ENCODE data around the gene EGFLAM. TPM values are rescaled to one million over a fixed set of nuclear protein-coding genes. Genes with fewer than 3 reads are reported as not detected.

Gene EGFLAM

DNA sequence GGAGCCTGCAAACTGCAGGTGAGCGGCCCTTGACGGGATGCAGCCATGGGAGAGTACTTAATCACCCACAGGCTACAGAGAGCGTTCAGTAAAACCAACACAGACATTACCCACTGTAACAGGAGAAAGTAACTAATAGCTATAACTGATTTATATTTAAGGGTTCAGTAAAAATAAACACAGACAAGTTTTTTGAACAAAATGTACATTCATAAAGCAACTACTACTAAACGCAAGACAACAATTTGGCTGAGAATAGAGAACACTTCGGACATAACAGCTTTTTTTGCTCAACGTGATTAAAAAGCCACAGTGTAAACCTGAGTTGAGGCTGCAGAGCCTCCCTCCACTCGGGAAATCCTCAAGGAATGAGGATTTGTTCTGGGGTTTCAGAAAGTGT, 236.4 kb downstream of the EGFLAM start:
- Histone ChIP-seq H3K9ac (ENCODE audit: low read depth, low read length) (no peak overlapping the region), H3K27me3 (ENCODE audit: control insufficient read depth, insufficient read depth, low read length) (no peaks in the 10 kb centered on the region), H3K4me1 (ENCODE audit: control insufficient read depth, insufficient read depth, low read length) (no peaks in the 10 kb centered on the region), H3K4me3 (ENCODE audit: low read length) (no peak overlapping the region), H3K36me3 (ENCODE audit: insufficient read depth, low read length) (peaks cover 3% of the 10 kb centered on the region), H3K4me2 (ENCODE audit: low read length) (no peak overlapping the region), H3K9me3 (replicated peaks; ENCODE audit: low read length) (no peaks in the 10 kb centered on the region)

DNA sequence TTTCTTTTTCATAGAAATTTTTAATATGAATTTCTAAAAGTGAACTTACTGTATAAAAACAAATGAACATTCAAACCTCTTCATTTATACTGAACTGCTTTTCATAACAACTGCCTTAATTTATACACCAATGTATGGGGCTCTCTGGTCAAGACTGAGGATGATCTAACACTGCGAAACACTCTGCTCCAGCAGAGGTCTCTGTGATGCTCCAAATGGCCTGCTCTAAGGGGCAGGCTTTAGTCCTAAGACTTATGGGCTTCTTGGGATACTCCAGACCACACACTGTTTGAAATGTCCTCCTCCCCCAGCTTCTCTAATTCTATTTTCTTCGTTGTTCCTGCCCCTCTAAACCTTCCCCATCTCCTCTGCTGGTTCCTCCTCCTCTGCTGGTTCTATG, 239.6 kb downstream of the EGFLAM start:
- H3K9ac ChIP-seq (ENCODE audit: low read depth, low read length), result no peak overlapping the region
- H3K9me3 ChIP-seq (replicated peaks; ENCODE audit: low read length), result no peaks in the 10 kb centered on the region

DNA sequence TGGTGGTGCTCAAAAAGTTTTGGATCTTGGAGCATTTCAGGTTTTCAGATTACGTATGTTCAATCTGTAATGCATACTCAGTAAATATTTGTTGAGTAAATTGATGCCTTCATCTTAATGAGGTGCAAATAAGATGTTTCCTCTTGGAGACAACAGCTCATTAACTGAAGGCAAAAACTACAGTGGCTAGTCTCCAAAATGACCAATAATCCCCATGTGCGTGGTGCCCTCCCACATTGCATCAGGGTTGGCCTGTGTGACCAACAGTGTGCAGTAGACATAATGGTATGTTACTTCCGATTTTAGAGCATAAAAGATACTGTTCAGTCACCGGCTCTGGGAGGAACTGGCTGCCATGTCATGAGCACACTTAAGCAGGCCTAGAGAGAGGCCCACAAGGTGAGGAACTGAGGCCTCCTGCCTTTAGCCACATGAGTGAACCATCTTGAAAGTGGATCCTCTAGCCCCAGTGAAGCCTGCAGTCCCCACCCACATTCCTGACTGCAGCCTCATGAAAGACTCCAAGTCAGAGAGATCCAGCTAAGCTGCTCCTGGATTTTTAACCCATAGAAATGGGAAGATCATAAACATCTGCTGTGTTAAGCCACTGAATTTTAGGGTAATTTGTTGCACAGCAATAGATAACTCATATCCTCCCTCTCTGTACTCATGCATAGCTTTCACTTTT, 242.4 kb downstream of the EGFLAM start:
- H3K27me3 ChIP-seq (ENCODE audit: control insufficient read depth, insufficient read depth, low read length), result no peaks in the 10 kb centered on the region
- no peak overlapping the region for H3K4me3 ChIP-seq (ENCODE audit: low read length)
- H3K4me2 ChIP-seq (ENCODE audit: low read length), result no peak overlapping the region
- peaks cover 8% of the 10 kb centered on the region for H3K4me1 ChIP-seq (ENCODE audit: control insufficient read depth, insufficient read depth, low read length)
- H3K9me3 ChIP-seq (replicated peaks; ENCODE audit: low read length), result no peaks in the 10 kb centered on the region
- H3K36me3 ChIP-seq (ENCODE audit: insufficient read depth, low read length), result no peaks in the 10 kb centered on the region
- no peak overlapping the region for H3K9ac ChIP-seq (ENCODE audit: low read depth, low read length)

More for the DNA sequence above, 239.6 kb downstream of the EGFLAM start:
- Histone ChIP-seq H3K36me3 (ENCODE audit: insufficient read depth, low read length) (no peaks in the 10 kb centered on the region), H3K27me3 (ENCODE audit: control insufficient read depth, insufficient read depth, low read length) (no peaks in the 10 kb centered on the region), H3K4me3 (ENCODE audit: low read length) (no peak overlapping the region), H3K4me1 (ENCODE audit: control insufficient read depth, insufficient read depth, low read length) (peaks cover 8% of the 10 kb centered on the region), H3K4me2 (ENCODE audit: low read length) (no peak overlapping the region)

DNA sequence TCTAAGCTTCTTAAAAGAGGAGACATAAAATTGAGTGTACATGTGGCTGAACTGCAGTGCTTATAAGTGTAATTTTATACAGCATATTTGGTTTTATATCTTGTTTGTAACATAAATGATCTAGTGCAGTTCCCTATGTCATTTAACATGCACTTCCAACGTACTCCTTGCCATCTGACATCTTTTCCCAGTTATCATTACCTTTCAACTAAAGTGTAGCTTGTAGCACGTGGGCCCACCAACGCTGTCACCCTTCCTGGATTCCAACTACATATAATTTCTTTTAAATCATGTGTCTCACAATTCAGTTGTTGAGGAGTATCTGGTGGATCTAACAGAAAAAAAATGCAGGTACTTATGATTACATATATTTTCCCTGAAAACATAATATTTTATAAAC, 247.9 kb downstream of the EGFLAM start:
- Histone ChIP-seq H3K4me2 (ENCODE audit: low read length) (no peak overlapping the region), H3K27me3 (ENCODE audit: control insufficient read depth, insufficient read depth, low read length) (no peaks in the 10 kb centered on the region)

DNA sequence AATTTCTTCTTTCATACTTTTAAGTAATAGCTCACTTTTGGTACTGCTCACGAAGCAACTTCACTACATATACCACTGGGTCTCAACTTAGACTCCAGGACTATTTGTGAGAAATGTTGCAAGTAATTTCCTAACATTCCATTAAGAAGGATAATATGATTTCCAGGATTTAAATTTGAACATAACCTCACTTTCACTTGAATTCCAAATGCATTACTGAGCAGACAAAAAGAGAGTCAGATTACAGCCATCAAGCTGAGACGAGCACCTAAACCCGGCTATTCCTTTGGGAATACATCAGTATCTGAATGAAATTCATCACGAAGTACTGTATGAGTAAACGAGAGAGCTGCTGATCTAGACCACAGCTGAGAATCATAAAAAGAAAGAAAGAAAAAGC, 250.8 kb downstream of the EGFLAM start:
- H3K4me3 ChIP-seq (ENCODE audit: low read length), result no peak overlapping the region
- no peaks in the 10 kb centered on the region for H3K9me3 ChIP-seq (replicated peaks; ENCODE audit: low read length)
- peak overlapping the region; percentile 41 for H3K9ac ChIP-seq (ENCODE audit: low read depth, low read length)
- no peaks in the 10 kb centered on the region for H3K27me3 ChIP-seq (ENCODE audit: control insufficient read depth, insufficient read depth, low read length)
- H3K36me3 ChIP-seq (ENCODE audit: insufficient read depth, low read length), result no peaks in the 10 kb centered on the region
- peaks cover 11% of the 10 kb centered on the region for H3K4me1 ChIP-seq (ENCODE audit: control insufficient read depth, insufficient read depth, low read length)
- H3K4me2 ChIP-seq (ENCODE audit: low read length), result peak overlapping the region; percentile 54

More for the DNA sequence above, 247.9 kb downstream of the EGFLAM start:
- Histone ChIP-seq H3K9me3 (replicated peaks; ENCODE audit: low read length) (no peaks in the 10 kb centered on the region), H3K4me1 (ENCODE audit: control insufficient read depth, insufficient read depth, low read length) (peaks cover 11% of the 10 kb centered on the region), H3K36me3 (ENCODE audit: insufficient read depth, low read length) (no peaks in the 10 kb centered on the region), H3K9ac (ENCODE audit: low read depth, low read length) (no peak overlapping the region), H3K4me3 (ENCODE audit: low read length) (no peak overlapping the region)

Small RNA genes lying within 50 kb of the gene (small RNA-seq; reads per million reads assigned to genes)
- not detected for gene AC091839.1
